A673 (cell line): ENCODE data around the gene PDIK1L. TPM values are rescaled to one million over a fixed set of nuclear protein-coding genes. Genes with fewer than 3 reads are reported as not detected.

Experiments
- BruUV-seq: library from RNA; stranded (reverse); fragments of 400-500 nt; replicated peaks from 2 replicates; lab custom pipeline; 2021; lab: Mats Ljungman, UMichigan
- CTCF ChIA-PET: fragments of 300-600 bp; sonication (Branson Sonifier 250); formaldehyde crosslinking; loops from one replicate; lab custom pipeline; 2022; ENCODE audit warnings: antibody characterized with exemption; lab: Charles Lee
- POLR2A ChIA-PET: fragments of 300-600 bp; sonication (Branson Sonifier 250); formaldehyde crosslinking; loops from one replicate; lab custom pipeline; 2022; ENCODE audit warnings: antibody characterized with exemption; ENCODE audit not compliant: low non-redundant PET; lab: Charles Lee
- DNase-seq: peaks from one replicate; pipeline ENCODE4 v3.0.0-alpha.2; 2015; ENCODE audit warnings: low spot score
- H3K27ac ChIP-seq: fragments of 200-600 bp; sonication (generic); 2 replicates; pipeline ENCODE4 v1.5.1; 2016; ENCODE audit warnings: mixed run types, low read depth, mild to moderate bottlenecking, mixed read lengths, antibody characterized with exemption, low read length; ENCODE audit not compliant: poor library complexity, severe bottlenecking
- H3K27me3 ChIP-seq: fragments of 200-600 bp; sonication (generic); replicated peaks from 2 replicates; pipeline ENCODE4 v1.6.1; 2017; ENCODE audit warnings: mixed run types, low read depth, mild to moderate bottlenecking, mixed read lengths, antibody characterized with exemption, low read length; ENCODE audit not compliant: insufficient read depth, poor library complexity
- H3K36me3 ChIP-seq: fragments of 200-600 bp; sonication (generic); 2 replicates; pipeline ENCODE4 v1.6.1; 2016; ENCODE audit warnings: mixed run types, mild to moderate bottlenecking, mixed read lengths, antibody characterized with exemption, low read length; ENCODE audit not compliant: insufficient read depth, poor library complexity, severe bottlenecking
- H3K4me1 ChIP-seq: fragments of 200-600 bp; sonication (generic); 2 replicates; pipeline ENCODE4 v1.6.1; 2017; ENCODE audit warnings: mixed run types, mild to moderate bottlenecking, mixed read lengths, antibody characterized with exemption, low read length; ENCODE audit not compliant: insufficient read depth, poor library complexity, severe bottlenecking
- H3K4me3 ChIP-seq: fragments of 200-600 bp; sonication (generic); 2 replicates; pipeline ENCODE4 v1.5.1; 2016; ENCODE audit warnings: low read depth, mixed run types, mild to moderate bottlenecking, mixed read lengths, low read length; ENCODE audit not compliant: poor library complexity, severe bottlenecking
- H3K9me3 ChIP-seq: fragments of 200-600 bp; sonication (generic); 2 replicates; pipeline ENCODE4 v1.6.1; 2016; ENCODE audit warnings: mixed run types, low read depth, mild to moderate bottlenecking, mixed read lengths, antibody characterized with exemption, low read length; ENCODE audit not compliant: poor library complexity, severe bottlenecking
- CTCF ChIP-seq: fragments of 300-800, 200-600 bp; sonication (generic); conservative IDR thresholded peaks from 2 replicates; pipeline ENCODE4 v1.5.1; 2017; ENCODE audit warnings: low read depth, mild to moderate bottlenecking, antibody characterized with exemption, low read length, moderate library complexity, mixed read lengths
- EZH2 ChIP-seq: fragments of 200-600 bp; sonication (generic); IDR thresholded peaks from 2 replicates; pipeline ENCODE4 v1.6.1; 2017; ENCODE audit warnings: borderline replicate concordance, low read depth, mild to moderate bottlenecking, mixed read lengths, antibody characterized with exemption, low read length; ENCODE audit not compliant: poor library complexity, severe bottlenecking
- intact Hi-C: fragments of 100-400 bp; cut with micrococcal nuclease; formaldehyde crosslinking; loops from one replicate; pipeline ENCODE4 v1.10.0; 2022; ENCODE audit not compliant: unreplicated experiment
- total RNA-seq: library from RNA; stranded (reverse); gene quantifications from 2 replicates; pipeline ENCODE4 v1.2.3, GENCODE V29; 2021

PDIK1L gene
- total RNA-seq, 1 experiment from 2014 or later, result 12.9 TPM

DNA sequence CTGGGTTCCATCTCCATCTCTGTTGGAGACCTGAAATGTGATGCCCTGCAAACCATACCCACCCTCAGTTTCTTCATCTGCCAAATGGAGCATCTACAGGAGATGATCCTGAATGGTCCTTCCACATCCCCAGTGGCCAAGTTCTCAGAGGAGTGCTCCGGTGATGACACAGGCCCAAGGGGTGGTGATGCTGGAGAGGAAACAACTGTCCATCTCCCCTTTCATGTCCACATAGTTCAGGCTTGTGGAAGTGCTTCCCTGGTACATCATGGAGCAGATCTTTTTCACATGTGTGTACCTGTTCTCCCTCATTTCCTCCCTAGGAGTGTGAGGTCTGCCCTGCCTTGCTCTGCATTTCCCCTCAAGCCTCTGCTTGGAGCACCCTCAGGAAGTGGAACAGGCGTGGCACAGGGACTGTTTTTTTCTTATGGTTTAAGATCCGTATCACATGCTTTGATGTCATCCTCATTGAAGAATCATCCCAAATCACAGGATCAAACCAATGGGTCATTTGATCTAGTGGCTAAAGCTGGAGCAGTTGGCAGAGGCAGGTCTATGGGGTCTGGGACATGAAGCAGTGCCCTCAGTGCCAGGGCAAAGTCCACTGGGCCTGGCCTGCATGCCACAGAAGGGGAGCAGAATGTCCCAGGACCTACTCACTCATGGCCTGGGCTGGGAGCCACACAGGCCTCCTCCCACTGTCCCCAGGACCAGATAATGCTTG lies 36.0 kb upstream of the PDIK1L start:
- intact Hi-C loops, result no loop called here
- no peak overlapping the region for H3K27ac ChIP-seq
- H3K4me1 ChIP-seq, result no peaks in the 10 kb centered on the region
- ChIA-PET CTCF (no interaction called here), POLR2A (no interaction called here)
- H3K27me3 ChIP-seq, result peaks cover 24% of the 10 kb centered on the region
- no peaks in the 10 kb centered on the region for H3K9me3 ChIP-seq
- no peak for TF ChIP-seq CTCF
- no peak for TF ChIP-seq EZH2
- DNase-seq, result no peak
- no peaks in the 10 kb centered on the region for H3K36me3 ChIP-seq
- H3K4me3 ChIP-seq, result no peak overlapping the region
- BruUV-seq, result no TSS peak

DNA sequence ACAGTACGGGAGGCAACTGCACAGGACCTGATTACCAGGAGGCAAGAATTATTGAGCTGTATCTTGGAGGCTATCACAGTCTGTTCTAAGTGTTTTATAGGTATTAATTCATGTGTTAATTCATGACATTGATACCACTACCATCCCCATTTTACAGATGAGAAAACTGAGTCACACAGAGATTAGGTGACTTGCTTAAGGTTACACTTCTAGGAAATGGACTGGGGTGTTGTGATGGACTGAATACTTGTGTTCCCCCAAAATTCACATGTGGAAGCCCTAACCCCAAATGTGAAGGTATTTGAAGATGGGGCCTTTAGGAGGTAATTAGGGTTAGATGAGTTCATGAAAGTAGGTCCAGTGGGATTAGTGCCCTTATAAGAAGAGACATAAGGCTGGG lies 34.1 kb upstream of the PDIK1L start:
- Histone ChIP-seq H3K27ac (no peak overlapping the region), H3K36me3 (no peaks in the 10 kb centered on the region), H3K4me1 (no peaks in the 10 kb centered on the region), H3K9me3 (no peaks in the 10 kb centered on the region), H3K4me3 (no peak overlapping the region), H3K27me3 (peaks cover 8% of the 10 kb centered on the region)
- ChIA-PET CTCF (no interaction called here), POLR2A (no interaction called here)
- TF ChIP-seq EZH2 (no peak), CTCF (no peak)
- DNase-seq, result no peak
- intact Hi-C loops, result no loop called here
- BruUV-seq, result no TSS peak

DNA sequence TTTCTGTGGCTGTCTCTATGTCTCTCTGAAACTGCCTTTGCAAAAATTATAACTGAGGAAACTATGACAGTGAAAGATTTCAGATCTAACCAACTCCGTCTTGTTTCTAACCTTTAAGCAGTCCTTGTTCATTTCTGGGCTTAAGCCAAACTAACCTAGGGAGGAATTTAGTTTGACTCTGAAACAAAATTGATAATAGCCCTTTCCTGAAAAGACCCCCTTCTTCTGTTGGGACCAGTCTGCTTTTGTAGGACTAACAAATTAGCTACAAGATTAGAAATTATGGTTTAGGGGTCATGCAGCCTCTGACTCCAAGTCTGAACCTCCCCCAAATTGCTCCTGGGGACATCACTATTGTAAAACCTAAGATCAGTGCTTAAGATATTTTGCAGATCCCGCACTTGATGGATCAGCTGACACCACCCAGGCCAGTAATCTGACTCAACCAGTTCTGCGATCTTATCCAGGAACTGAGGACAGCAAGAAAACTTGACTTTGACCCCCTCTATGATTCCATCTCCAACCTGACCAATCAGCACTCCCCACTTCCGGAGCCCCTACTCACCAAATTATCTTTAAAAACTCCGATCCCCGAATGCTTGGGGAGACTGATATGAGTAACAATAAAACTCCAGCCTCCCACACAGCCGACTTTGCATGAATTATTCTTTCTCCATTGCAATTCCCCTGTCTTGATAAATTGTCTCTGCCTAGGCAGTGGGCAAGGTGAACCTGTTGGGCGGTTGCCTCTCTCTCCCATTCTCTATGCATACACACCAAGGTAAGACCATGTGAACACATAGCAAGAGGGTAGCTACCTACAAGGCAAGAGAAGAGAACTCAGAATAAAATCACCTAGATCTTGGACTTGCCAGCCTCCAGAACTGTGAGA lies 33.1 kb upstream of the PDIK1L start:
- Histone ChIP-seq H3K27ac (no peak overlapping the region), H3K4me3 (no peak overlapping the region), H3K27me3 (peaks cover 1% of the 10 kb centered on the region), H3K4me1 (no peaks in the 10 kb centered on the region), H3K9me3 (no peaks in the 10 kb centered on the region), H3K36me3 (no peaks in the 10 kb centered on the region)
- no TSS peak for BruUV-seq
- DNase-seq, result no peak
- intact Hi-C loops, result no loop called here
- TF ChIP-seq EZH2 (no peak), CTCF (no peak)
- POLR2A ChIA-PET, result interaction anchor here (0.6 kb wide), 1 partner anchor 1156 kb away, joined by 10 read pairs; the partner anchor contains the start of gene WDTC1
- CTCF ChIA-PET, result no interaction called here
